ENCODE measurements around the gene XG.

XG gene

DNA sequence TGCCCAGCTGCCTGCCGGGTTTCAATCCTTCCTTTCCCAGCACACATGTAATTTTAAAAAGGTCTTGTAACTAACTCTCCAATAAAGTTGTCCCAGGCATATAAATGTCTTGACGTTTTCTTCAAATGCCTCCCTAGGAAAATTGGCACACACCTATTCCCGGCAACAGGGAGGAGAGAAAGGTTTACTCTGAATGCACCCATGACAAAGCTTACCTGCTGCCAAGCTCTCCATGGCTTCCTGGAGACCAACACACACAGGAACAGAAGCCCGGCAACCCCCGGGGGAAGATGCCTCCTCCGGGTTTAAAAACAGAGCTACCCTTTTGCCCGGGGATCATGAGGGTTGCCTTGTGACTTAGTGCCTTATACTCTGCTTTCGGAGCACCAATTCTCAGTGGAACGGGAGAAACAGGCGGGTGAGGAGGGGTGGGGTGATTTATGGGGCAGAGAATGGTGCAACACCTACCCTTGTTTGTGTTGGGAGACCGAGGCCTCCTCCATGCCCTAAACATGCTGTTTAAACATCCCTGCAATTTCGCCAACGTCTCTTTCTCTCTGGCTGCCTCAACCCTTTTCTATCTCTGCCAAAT is 72.1 kb downstream of the XG start:
- DNase-seq = no peak

DNA sequence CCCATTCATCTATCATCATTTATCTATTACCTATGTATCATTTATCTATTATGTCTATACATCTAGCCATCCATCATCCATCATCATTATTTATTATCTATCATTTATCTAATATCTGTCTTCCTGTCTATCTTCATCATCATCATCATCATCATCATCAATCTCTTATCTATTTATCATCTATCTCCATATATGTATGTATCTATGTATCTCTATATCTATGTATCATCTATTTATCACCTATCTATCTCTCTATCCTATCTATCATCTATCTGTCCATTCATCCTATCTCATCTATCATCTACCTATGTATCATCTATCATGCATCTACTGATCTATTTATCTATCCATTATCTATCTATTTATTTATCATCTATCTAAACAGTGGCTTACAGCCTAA is 73.0 kb downstream of the XG start:
- DNase-seq = no peak

DNA sequence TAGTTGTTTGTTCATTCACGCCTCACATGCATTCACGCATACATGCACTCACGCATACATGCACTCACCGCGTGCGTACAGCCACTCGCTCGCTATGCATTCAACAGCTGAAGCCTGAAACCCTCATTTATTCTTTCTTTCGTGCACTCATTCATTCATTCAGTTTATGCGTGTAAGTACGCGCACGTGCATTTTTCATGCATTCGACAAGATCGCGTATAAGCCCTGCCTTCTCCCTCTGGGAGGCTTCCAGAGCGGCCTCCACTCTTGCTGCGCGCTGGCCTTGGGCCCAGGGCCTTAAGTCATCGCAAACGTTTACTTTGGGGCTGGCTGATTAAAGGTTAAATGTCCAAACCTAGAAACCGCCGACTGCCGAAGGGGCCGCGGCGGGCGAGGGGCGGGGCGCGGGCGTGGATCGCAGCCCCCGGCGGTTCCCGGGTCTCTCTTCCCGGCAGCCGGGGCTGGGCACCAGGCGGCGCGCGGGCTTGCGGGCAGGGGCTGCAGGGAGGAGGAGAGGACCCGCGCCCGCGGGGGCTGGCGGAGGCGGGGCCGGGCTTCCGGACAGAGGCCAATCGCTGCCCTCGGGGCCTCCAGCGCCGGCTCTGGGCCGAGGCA is 76.6 kb downstream of the XG start, which contains the start of gene GYG2:
GYG2 (plus strand) TSS at position 587 of the 615 bp plus-strand sequence. CDS start 1,259 bp downstream, outside the sequence.
- DNase-seq = no peak

DNA sequence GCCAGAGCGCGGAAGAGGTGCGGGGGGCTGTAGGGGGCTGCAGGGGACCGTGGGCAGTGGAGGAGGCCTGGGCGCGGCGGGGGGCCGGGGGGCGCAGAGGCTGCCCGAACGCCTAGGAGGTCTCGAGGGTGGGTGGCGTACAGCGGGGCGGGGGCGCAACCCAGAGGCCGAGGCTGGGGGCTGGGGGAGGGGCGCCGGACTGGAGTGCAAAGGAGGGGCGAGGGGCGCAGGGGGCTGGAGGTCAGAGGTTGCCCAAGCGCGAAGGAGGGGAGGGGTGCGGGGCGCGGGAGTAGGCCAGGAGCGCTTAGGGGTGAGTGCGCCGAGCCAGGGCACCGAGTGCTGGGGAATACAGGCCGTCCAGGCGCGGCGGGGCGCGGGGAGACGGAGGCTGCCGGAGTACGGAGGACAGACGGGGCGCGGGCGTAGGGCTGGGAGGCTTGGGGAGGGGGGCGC is 77.1 kb downstream of the XG start:
- DNase-seq = no peak

- DNase-seq = no peak
Measured at GRCh38 chrX:2829469-2830246, 77.8 kb downstream of the XG start.

DNA sequence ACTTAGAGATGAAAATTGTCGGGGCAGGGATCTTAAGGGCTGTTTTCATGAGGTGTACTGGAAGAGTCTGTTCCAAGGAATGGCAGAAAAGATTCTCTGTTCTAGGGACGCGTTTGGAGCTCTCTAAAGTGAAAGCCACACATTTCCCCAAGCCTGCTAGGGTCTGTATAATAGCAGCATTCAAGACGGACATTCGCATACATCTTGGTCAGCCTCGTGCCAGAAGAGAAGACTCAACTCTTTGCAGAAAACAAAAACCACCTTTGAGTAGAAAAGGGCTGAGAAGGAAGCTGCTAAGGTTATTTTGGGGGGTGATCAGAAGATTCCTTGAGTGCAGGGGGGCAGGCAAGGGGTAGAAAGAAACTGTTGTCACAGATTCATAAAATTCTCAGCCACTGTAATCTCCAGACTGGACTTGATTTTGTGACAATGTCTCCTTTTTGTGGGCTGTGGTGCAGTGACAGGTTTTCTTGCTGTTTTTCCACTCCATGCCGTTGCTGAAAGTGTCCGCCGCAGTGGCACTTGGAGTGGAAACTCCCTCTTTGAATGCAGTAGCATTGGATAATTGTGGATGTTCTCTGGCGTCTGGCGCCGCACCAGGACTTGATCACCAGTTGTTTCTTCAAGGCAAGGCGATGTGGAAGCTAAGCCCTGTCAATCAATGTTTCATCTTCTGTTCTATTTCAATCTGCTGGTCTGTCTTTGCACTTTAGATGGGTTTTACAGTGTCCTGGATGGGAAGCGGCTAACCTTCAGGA is 79.8 kb downstream of the XG start:
- DNase-seq = no peak

- DNase-seq = no peak
Measured at GRCh38 chrX:2837961-2838360, 86.1 kb downstream of the XG start.

GRCh38 chrX:2840961-2841360 is 89.1 kb downstream of the XG start:
- no peak for DNase-seq

GRCh38 chrX:2841537-2841936 is 89.7 kb downstream of the XG start:
- no peak for DNase-seq

- no peak for DNase-seq
Measured at GRCh38 chrX:2846992-2847391, 95.2 kb downstream of the XG start.

GRCh38 chrX:2848871-2849301 is 97.0 kb downstream of the XG start:
- DNase-seq = no peak

DNA sequence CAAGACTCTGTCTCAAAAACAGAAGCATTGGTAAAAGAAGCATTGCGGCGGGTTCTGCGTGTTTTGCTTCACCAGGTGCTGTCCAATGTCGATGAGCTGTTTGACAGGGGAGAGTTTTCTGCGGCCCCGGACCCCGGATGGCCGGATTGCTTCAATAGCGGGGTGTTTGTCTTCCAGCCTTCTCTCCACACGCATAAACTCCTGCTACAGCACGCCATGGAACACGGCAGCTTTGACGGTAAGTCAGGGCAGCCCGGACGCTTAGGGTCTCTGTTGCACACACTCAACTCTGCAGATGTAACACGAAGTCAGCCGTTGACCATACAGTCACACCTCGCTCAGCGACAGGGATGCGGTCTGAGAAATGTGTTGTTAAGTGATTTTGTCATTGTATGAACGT is 103.1 kb downstream of the XG start:
- DNase-seq = no peak

DNA sequence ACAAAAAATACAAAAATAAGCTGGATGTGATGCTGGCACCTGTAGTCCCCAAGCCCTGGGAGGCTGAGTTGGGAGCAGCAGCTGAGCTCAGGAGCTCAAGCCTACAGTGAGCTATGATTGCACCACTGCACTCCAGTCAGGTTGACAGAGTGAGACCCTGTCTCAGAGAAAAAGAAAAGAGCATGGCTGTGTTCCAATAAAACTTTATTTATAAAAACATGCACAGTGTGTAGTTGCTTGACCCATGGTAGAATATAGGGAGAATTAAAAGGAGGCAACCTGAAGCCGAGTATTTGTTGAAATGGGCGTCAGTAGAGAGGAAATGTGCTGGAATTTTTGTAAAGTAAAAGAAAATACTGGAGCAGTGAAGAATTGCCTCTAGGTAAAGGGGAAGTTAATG is 103.9 kb downstream of the XG start:
- no peak for DNase-seq

DNA sequence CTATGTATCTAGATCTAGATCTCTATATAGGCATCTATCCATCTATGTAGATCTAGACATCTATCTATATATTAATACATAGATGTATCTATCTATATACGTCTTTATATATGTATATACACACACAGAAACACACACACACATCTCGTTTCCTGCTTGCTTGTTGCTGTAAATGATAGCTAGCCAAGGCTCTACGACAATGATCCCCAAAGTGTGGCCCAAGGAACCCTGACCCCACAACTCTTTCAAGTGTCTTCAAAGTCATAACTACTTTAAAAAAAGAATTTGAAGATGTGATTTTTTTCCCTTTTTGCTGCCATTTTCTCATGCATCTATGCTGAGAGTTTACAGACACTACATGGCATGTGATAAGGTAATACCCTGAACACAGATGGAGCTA is 105.7 kb downstream of the XG start:
- DNase-seq = no peak

GRCh38 chrX:2859197-2859797 is 107.5 kb downstream of the XG start:
- DNase-seq = no peak

DNA sequence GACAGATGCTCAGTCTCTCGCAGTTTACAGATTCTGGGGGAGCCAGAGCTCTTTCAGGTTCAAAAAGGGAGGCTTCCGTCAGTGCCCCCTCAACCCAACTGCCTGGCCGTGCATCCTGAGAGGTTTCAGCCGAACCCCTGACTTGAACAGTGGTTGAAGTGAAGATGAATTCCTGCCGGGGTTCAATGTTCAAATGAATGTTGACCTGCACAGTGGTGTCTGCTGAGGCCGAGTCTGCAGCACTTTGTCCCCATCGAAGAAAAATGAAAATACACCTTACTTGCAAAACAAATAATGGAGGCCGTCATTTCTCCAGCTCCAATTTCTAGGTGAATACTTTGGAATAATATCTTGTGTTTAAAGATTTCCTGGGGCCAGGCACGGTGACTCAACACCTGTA is 110.6 kb downstream of the XG start:
- DNase-seq = no peak

- DNase-seq = no peak
Measured at GRCh38 chrX:2863646-2864045, 111.8 kb downstream of the XG start.

All from Kasumi-1 (cell line).